ENCODE measurements around the gene MEAK7.

- TF ChIP-seq CTCF (conservative IDR thresholded peaks at IDR 0.05; ENCODE audit: low read depth, low read length) (no peak), POLR2A (IDR thresholded peaks at IDR 0.05; ENCODE audit: low read depth, low read length) (no peak), MAZ (IDR thresholded peaks at IDR 0.05; ENCODE audit: borderline replicate concordance, low read depth, low read length) (no peak), RCOR1 (IDR thresholded peaks at IDR 0.05; ENCODE audit: insufficient replicate concordance, low read length) (no peak), BHLHE40 (IDR thresholded peaks at IDR 0.05; ENCODE audit: low read depth, low read length) (no peak), SMC3 (IDR thresholded peaks at IDR 0.05; ENCODE audit: low read depth, low read length) (no peak), FOS (IDR thresholded peaks at IDR 0.05; ENCODE audit: low read depth, low read length) (no peak), CHD1 (IDR thresholded peaks at IDR 0.05; ENCODE audit: low read depth, low read length) (no peak)
Observed at GRCh38 chr16:84514874-84515835, 10.7 kb upstream of the MEAK7 start.
